Loucy (cell line): ENCODE results near the gene DDX23.

Experiments
- H2AFZ ChIP-seq: fragments of 200-600 bp; sonication (generic); 2 replicates; pipeline ENCODE4 v1.6.0; 2016; ENCODE audit warnings: antibody characterized with exemption, mild to moderate bottlenecking, low read length, moderate library complexity
- H3F3A ChIP-seq: fragments of 200-600 bp; 2 replicates; pipeline ENCODE4 v1.6.0; 2016; ENCODE audit warnings: antibody characterized with exemption, low read depth, mild to moderate bottlenecking
- H3K27me3 ChIP-seq: fragments of 200-600 bp; sonication (generic); 2 replicates; pipeline ENCODE4 v1.6.1; 2014; ENCODE audit warnings: low read length, mild to moderate bottlenecking; ENCODE audit not compliant: insufficient read depth, poor library complexity, severe bottlenecking
- H3K36me3 ChIP-seq: fragments of 200-600 bp; sonication (generic); 2 replicates; pipeline ENCODE4 v1.6.1; 2016; ENCODE audit warnings: low read length; ENCODE audit not compliant: insufficient read depth
- H3K4me1 ChIP-seq: fragments of 200-600 bp; sonication (generic); 2 replicates; pipeline ENCODE4 v1.5.1; 2014; ENCODE audit warnings: low read length, mild to moderate bottlenecking; ENCODE audit not compliant: insufficient read depth, poor library complexity, severe bottlenecking
- H3K4me2 ChIP-seq: fragments of 200-600 bp; sonication (generic); 2 replicates; pipeline ENCODE4 v1.6.0; 2014; ENCODE audit warnings: antibody characterized with exemption, low read length, low read depth, mild to moderate bottlenecking; ENCODE audit not compliant: poor library complexity, severe bottlenecking
- H3K4me3 ChIP-seq: fragments of 200-600 bp; sonication (generic); 2 replicates; pipeline ENCODE4 v1.5.1; 2014; ENCODE audit warnings: low read length, mild to moderate bottlenecking, mixed read lengths; ENCODE audit not compliant: poor library complexity, severe bottlenecking
- H3K79me2 ChIP-seq: fragments of 200-600 bp; sonication (generic); 2 replicates; pipeline ENCODE4 v1.6.1; 2014; ENCODE audit warnings: low read length; ENCODE audit not compliant: insufficient read depth
- H3K9ac ChIP-seq: fragments of 200-600 bp; sonication (generic); 2 replicates; pipeline ENCODE4 v1.6.0; 2014; ENCODE audit warnings: mild to moderate bottlenecking, low read depth, low read length, moderate library complexity; ENCODE audit not compliant: poor library complexity, severe bottlenecking
- H3K9me2 ChIP-seq: fragments of 200-600 bp; sonication (generic); replicated peaks from 2 replicates; pipeline ENCODE4 v1.6.1; 2016; ENCODE audit warnings: low read depth, low read length, mixed read lengths
- H3K9me3 ChIP-seq: fragments of 200-600 bp; sonication (generic); 2 replicates; pipeline ENCODE4 v1.6.1; 2014; ENCODE audit warnings: mild to moderate bottlenecking, antibody characterized with exemption, low read length, low read depth; ENCODE audit not compliant: insufficient read depth
- H4K20me1 ChIP-seq: fragments of 200-600 bp; sonication (generic); 2 replicates; pipeline ENCODE4 v1.6.0; 2014; ENCODE audit warnings: antibody characterized with exemption, low read length, mild to moderate bottlenecking; ENCODE audit not compliant: insufficient read depth, poor library complexity, severe bottlenecking
- EZH2phosphoT487 ChIP-seq: fragments of 200-600 bp; IDR thresholded peaks from 2 replicates; pipeline ENCODE4 v1.6.1; 2018; ENCODE audit warnings: antibody characterized with exemption, mild to moderate bottlenecking, moderate library complexity, borderline replicate concordance
- TF ChIP-seq, protein P1 (sequence below): fragments of 200-600 bp; sonication (generic); conservative IDR thresholded peaks from 2 replicates; pipeline ENCODE4 v1.5.1; 2014; ENCODE audit warnings: mild to moderate bottlenecking, antibody characterized with exemption, low read length

DDX23 gene

DNA sequence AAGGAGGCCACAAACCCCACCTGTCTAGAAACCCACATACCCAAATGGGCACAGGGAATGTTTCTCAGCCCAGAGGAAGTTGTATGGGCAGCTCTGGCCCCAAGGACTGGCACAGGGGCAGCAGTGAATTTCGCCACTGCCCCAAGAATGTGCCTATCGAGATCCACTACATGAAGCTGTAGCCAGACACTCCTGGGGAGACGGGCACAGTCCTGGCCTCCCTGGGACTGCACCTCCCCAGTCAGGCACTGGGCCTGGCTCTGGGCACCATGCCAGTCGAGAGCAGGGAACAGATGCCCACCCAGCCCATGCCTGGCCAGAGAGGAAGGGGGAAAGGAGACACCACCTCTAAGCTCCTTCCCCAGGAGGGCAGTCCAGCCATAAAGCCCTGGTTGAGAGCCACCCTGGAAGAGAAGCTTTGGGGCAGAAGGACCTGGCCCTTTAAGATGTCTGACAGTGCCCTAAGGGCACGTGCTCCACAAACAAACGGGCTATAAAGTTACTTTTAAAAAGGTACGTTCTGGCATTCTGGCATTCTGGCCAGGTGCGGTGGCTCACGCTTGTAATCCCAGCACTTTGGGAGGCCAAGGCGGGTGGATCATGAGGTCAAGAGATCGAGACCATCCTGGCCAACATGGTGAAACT, 71.5 kb downstream of the DDX23 start:
- Histone ChIP-seq H3F3A (no peaks in the 10 kb centered on the region), H3K9me3 (no peaks in the 10 kb centered on the region), H3K27me3 (no peaks in the 10 kb centered on the region), H3K79me2 (peaks cover under 1% of the 10 kb centered on the region; the same call in 1 of the 2 replicates), H3K9me2 (no peaks in the 10 kb centered on the region), H4K20me1 (no peaks in the 10 kb centered on the region), H3K9ac (peak overlapping the region; percentile 40), H3K36me3 (peaks cover under 1% of the 10 kb centered on the region; the same call in 1 of the 2 replicates), H3K4me1 (peaks cover 24% of the 10 kb centered on the region), H3K4me3 (no peak overlapping the region), H2AFZ (no peak overlapping the region), H3K4me2 (peak overlapping the region; percentile 45)
- TF ChIP-seq EZH2phosphoT487 = no peak
- TF ChIP-seq, protein P1, sequence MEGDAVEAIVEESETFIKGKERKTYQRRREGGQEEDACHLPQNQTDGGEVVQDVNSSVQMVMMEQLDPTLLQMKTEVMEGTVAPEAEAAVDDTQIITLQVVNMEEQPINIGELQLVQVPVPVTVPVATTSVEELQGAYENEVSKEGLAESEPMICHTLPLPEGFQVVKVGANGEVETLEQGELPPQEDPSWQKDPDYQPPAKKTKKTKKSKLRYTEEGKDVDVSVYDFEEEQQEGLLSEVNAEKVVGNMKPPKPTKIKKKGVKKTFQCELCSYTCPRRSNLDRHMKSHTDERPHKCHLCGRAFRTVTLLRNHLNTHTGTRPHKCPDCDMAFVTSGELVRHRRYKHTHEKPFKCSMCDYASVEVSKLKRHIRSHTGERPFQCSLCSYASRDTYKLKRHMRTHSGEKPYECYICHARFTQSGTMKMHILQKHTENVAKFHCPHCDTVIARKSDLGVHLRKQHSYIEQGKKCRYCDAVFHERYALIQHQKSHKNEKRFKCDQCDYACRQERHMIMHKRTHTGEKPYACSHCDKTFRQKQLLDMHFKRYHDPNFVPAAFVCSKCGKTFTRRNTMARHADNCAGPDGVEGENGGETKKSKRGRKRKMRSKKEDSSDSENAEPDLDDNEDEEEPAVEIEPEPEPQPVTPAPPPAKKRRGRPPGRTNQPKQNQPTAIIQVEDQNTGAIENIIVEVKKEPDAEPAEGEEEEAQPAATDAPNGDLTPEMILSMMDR = no peak

DNA sequence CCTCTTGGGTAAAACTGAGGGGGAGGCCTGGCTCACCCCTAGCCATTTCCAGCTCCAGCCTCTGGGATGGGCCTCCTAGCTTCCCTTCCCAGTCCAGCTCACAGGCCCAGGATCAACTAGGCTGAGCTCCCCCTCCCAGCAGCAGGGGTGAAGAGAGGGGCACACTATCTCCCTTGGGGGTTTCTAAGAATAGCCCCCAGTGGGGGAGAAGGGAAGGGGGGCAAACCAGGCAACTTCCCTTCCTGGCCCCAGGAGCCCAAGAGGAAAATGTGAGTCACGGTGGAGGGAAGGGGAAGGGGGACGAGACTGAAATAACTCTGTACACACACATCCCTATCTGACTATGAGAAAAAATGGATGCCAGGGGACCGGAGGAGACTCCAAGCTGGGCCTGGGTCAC, 72.1 kb downstream of the DDX23 start:
- H3K4me1 ChIP-seq = peaks cover 24% of the 10 kb centered on the region

More for the DNA sequence above, 72.1 kb downstream of the DDX23 start:
- H3K9ac ChIP-seq = peak overlapping the region; percentile 40
- H3F3A ChIP-seq = no peaks in the 10 kb centered on the region
- no peaks in the 10 kb centered on the region for H4K20me1 ChIP-seq
- H2AFZ ChIP-seq = no peak overlapping the region
- H3K27me3 ChIP-seq = no peaks in the 10 kb centered on the region
- no peaks in the 10 kb centered on the region for H3K9me2 ChIP-seq
- peaks cover 7% of the 10 kb centered on the region; the same call in 1 of the 2 replicates for H3K36me3 ChIP-seq
- TF ChIP-seq, protein P1 = no peak
- TF ChIP-seq EZH2phosphoT487 = no peak
- no peak overlapping the region for H3K4me3 ChIP-seq
- peak overlapping the region; percentile 45 for H3K4me2 ChIP-seq
- no peaks in the 10 kb centered on the region for H3K9me3 ChIP-seq
- no peaks in the 10 kb centered on the region for H3K79me2 ChIP-seq
